Loucy (cell line): ENCODE results near the gene KIAA0232.

ENCODE experiments used
- CTCF ChIP-seq: fragments of 200-600 bp; sonication (generic); conservative IDR thresholded peaks from 2 replicates; pipeline ENCODE4 v1.5.1; 2014; ENCODE audit warnings: mild to moderate bottlenecking, antibody characterized with exemption, low read length
- EZH2phosphoT487 ChIP-seq: fragments of 200-600 bp; IDR thresholded peaks from 2 replicates; pipeline ENCODE4 v1.6.1; 2018; ENCODE audit warnings: antibody characterized with exemption, mild to moderate bottlenecking, moderate library complexity, borderline replicate concordance

GRCh38 chr4:6894086-6894478 is 111.6 kb downstream of the KIAA0232 start:
- TF ChIP-seq CTCF (no peak), EZH2phosphoT487 (no peak)
